Epidermal melanocyte (primary cell): ENCODE data around the gene LSM14B.
A peak's percentile ranks its signal among the peaks of the same experiment; 100 is the strongest.

Experiments
- DNase-seq: peaks from one replicate; pipeline ENCODE4 v3.0.0; 2011; ENCODE audit warnings: low spot score; ENCODE audit not compliant: insufficient read length

Gene LSM14B

DNA sequence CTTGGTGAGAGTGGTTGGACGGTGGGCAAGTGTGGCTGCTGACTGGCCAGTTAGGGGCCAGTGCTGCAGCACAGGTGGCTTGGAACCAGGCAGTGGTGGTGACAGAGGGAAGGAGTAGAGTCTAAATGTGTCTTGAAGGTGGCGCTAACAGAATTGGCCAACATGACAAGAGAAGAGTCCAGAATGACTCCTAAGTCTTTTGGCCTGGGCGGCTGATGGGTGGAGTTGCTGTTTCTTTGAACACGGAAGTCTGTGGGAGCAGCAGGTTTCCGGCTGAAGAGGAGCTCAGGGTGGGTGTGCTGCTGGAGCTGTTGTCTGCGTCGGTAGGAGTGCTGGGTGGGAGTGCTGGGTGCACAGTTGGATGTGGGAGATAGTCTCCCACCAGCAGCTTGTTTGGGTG is 10.1 kb downstream of the LSM14B start:
- no peak for DNase-seq

GRCh38 chr20:62133051-62133845 is 11.0 kb downstream of the LSM14B start:
- no peak for DNase-seq

DNA sequence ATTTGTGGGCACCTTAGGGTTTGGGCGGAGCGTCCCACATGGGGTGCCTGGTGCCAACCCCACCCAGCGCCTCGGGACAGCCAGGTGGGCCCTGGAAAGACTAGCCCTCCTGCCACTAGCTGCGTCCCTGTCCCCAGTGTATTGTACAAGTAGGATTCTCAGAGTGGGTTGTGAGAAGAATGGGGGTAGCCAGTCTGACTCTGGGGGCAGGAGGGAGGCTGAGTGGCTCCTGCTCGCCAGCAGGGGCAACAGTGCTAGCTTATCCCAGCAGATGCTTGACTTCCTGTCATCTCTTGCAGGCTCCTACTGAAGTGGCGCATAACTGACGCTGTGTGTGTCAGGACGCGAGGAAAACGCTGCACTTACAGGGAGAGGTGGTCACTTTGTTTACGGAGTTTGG is 11.6 kb downstream of the LSM14B start:
- no peak for DNase-seq

GRCh38 chr20:62134735-62135231 is 12.5 kb downstream of the LSM14B start:
- DNase-seq, result no peak

DNA sequence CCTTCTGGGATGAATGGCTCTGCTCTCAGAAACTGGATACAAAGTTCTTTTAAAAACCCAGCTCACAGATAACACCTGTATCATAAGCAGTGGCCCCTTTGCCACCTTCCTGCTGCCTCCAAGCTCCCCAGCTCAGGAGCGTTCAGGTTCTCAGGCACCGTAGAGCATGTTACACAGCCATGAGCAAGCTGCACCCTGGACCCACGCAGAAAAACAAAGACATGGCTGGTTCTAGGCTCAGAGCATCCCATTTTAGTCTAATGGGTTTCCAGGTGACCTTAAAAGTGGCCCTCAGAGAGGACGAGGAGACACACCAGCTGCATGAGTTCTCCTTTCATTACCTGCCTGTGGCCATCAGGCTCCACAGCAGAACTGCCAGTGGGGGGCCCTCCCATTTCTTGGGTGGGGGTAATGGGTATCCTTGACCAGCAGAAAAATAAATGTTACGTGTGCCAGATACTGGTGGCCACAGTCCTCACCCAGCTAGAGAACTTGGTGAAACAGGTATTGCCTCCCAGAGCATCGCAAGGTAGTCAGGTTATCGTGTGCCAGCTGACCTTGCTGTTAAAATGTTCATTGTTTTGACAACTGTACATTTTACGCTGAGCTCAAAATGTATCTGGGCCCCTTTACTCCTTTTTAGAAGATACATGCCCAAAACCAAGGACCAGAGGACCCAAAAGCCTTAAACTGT is 13.4 kb downstream of the LSM14B start:
- no peak for DNase-seq

DNA sequence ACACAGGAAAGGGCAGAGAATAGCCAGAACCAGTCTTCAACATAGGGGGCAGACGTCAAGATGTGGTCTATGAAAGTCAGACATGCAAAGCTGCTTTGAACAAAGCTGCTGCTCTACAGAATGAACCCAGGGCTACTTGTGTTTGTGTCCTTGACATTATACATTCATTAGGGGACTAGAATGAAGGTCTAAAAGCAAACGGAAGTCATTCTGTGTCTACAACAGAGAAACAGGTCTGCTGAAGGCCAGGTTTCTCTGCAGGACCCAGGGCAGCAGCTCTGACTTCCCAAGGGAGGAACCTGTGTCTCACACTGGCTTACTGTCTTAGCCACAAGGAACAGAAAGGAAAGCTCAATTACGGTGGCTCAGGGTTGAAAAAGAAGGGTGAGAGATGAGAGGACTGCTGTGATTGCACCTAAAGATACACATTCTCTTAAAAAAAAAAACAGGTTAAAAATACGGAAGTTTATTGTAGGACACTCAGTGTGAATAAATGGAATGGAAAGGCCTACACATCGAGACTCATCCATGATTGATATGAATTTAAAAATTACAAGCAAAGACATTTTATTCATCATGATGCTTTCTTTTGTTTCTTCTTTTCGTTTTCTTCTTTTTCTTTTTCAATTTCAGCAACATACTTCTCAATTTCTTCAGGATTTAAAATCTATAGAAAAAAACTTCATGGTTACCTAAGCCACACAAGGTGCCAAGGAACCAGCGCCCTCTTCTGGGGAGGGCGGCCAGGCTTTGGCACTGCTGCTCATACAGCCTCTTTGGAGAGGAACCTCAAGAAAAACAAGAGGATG is 14.2 kb downstream of the LSM14B start:
- no peak for DNase-seq

GRCh38 chr20:62137092-62137384 is 14.8 kb downstream of the LSM14B start:
- DNase-seq, result no peak

DNA sequence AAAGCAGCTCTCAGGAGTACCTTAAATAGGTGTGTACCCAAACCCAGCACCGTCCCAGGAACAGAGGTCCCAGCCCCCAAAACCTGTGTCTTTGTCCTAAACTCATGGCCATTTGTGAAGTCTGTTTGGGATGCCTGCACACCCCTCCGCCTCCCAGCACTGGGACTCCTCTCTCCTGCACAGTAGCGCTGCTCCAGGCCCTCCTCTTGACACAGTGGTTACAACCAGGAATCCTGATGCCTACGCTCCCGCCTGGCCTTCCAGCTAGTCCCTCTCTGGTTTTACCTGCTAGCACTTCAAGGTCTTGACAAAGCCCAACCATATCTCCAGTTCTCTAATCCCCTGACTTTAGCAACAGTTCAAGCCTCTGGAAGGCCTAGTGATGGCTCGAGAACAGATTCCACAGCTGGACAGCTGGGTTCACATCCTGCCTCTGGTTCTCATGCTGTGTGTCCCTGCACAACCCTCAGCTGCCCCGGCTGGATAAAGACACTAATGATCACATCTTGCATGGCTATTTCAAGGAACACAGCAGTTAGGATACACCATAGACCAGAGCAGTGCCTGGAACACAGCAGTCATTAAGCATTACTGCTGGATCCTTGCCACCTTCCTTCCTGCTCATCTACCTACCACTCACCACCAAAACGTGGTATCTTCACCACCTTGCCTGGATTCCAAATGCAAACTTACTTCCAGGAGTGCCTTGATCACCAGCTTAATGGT is 15.4 kb downstream of the LSM14B start:
- no peak for DNase-seq

DNA sequence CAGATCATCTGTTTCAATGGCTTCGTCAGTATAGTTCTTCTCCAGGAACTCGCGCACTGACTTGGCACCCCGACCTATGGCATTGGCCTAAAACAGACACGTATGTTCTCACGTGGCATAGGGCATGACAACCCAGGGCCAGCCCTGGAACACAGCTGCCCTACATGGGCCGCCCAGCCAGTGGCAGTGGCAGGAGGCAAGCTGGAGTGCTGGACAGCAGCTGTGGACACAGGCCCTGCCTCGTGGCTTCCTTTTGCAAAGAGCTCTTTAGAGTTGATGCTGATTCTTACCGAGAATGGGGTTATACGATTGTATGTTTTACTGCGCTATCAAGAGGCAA is 15.9 kb downstream of the LSM14B start:
- no peak for DNase-seq

GRCh38 chr20:62138912-62139311 is 16.6 kb downstream of the LSM14B start:
- DNase-seq, result no peak

GRCh38 chr20:62139636-62140035 is 17.4 kb downstream of the LSM14B start:
- DNase-seq, result no peak

- DNase-seq, result no peak
Observed at GRCh38 chr20:62141043-62141396, 18.7 kb downstream of the LSM14B start.

- DNase-seq, result no peak
Observed at GRCh38 chr20:62141397-62142251, 19.3 kb downstream of the LSM14B start.

- no peak for DNase-seq
Observed at GRCh38 chr20:62142252-62143080, 20.2 kb downstream of the LSM14B start.

DNA sequence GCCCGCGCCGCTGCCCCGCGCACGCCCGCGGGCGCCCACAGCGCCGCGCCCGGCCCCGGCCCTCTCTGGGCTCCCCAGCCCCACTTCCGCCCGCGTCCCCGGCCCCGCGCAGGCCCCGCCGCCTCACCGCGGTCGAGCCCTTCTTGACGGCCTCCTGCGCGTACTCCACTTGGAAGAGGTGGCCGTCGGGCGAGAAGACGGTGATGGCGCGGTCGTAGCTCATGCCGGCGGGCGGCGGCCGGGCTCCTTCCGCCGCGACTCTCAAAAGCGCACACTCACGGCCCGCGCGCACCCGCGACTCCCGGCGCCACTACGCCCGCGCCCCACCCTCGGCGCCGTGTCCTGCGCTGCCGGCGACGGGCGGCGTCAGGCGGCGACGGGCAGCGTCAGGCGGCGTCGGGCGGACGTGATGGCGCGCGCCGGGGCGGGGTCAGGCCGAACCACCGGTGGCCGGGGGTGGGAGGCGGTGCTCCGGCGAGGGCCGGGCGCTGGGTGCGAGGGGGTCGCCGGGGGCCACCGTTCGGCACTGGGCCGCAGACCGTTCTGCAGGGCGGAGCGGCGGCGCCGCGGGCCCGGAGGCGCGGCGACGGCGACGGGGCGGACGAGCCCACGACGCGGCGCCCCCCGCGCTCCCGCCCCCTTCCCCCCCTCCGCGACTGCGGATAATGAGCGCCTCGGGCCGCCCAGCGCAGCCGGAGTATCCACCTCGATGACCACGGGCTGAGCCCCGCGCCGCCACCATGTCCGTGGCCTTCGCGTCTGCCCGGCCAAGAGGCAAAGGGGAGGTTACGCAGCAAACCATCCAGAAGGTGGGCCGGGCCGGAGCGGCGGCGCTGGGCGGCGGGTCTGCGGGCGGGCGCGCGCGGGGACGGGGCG is 21.0 kb downstream of the LSM14B start, which contains the start of the genes PSMA7 and SS18L1:
Gene PSMA7, minus strand, starts transcription at position 314 of the 876 bp plus-strand sequence. Its CDS starts 91 bp downstream, at position 223.
Gene SS18L1, plus strand, starts transcription at position 689 of the 876 bp plus-strand sequence. Its CDS starts 52 bp downstream, at position 741.
- peak; percentile 90 for DNase-seq

GRCh38 chr20:62143957-62144825 is 21.9 kb downstream of the LSM14B start:
- peak; percentile 85 for DNase-seq

- DNase-seq, result no peak
Observed at GRCh38 chr20:62145688-62146018, 23.4 kb downstream of the LSM14B start.
